Neural cell (in vitro differentiated cells): ENCODE results near the gene PDZRN3. TPM values are rescaled to one million over a fixed set of nuclear protein-coding genes. Genes with fewer than 3 reads are reported as not detected.

Source experiments
- H2AFZ ChIP-seq: fragments of 200-600, 300-800 bp; sonication (generic), shearing (Covaris generic); 2 replicates; pipeline ENCODE4 v1.6.0; 2014; ENCODE audit warnings: low read depth, mild to moderate bottlenecking, antibody characterized with exemption, low read length, moderate library complexity
- H3F3A ChIP-seq: fragments of 200-600 bp; shearing (Covaris generic); 2 replicates; pipeline ENCODE4 v1.6.1; 2016; ENCODE audit warnings: mild to moderate bottlenecking, moderate library complexity, mixed read lengths, antibody characterized with exemption, low read length; ENCODE audit not compliant: insufficient read depth, poor library complexity, severe bottlenecking
- H3K27ac ChIP-seq: fragments of 200-600, 300-800 bp; sonication (generic), shearing (Covaris generic); 2 replicates; pipeline ENCODE4 v1.5.1; 2014; ENCODE audit warnings: mild to moderate bottlenecking, low read length, moderate library complexity
- H3K27me3 ChIP-seq: fragments of 300-800, 200-600 bp; sonication (generic), shearing (Covaris generic); 2 replicates; pipeline ENCODE4 v1.6.0; 2014; ENCODE audit warnings: mild to moderate bottlenecking, low read depth, low read length, moderate library complexity; ENCODE audit not compliant: insufficient read depth
- H3K36me3 ChIP-seq: fragments of 300-800, 200-600 bp; sonication (generic), shearing (Covaris generic); 2 replicates; pipeline ENCODE4 v1.5.1; 2014; ENCODE audit warnings: mild to moderate bottlenecking, antibody characterized with exemption, low read length, moderate library complexity; ENCODE audit not compliant: insufficient read depth
- H3K4me2 ChIP-seq: fragments of 300-800, 200-600 bp; sonication (generic), shearing (Covaris generic); 2 replicates; pipeline ENCODE4 v1.6.0; 2014; ENCODE audit warnings: mild to moderate bottlenecking, low read length
- H3K4me3 ChIP-seq: fragments of 300-800, 200-600 bp; sonication (generic), shearing (Covaris generic); 2 replicates; pipeline ENCODE4 v1.5.1; 2014; ENCODE audit warnings: mild to moderate bottlenecking, low read length, moderate library complexity
- H3K79me2 ChIP-seq: fragments of 200-600 bp; shearing (Covaris generic); replicated peaks from 2 replicates; pipeline ENCODE4 v1.6.0; 2014; ENCODE audit warnings: mild to moderate bottlenecking, low read length, moderate library complexity; ENCODE audit not compliant: insufficient read depth
- H3K9ac ChIP-seq: fragments of 300-800, 200-600 bp; sonication (generic), shearing (Covaris generic); 2 replicates; pipeline ENCODE4 v1.6.1; 2016; ENCODE audit warnings: mild to moderate bottlenecking, low read length, mixed read lengths
- H3K9me2 ChIP-seq: fragments of 200-600 bp; shearing (Covaris generic); 2 replicates; pipeline ENCODE4 v1.6.1; 2016; ENCODE audit warnings: mild to moderate bottlenecking, low read length, mixed read lengths; ENCODE audit not compliant: insufficient read depth
- H3K9me3 ChIP-seq: fragments of 200-600, 300-800 bp; sonication (generic), shearing (Covaris generic); 2 replicates; pipeline ENCODE4 v1.6.1; 2016; ENCODE audit warnings: mild to moderate bottlenecking, mixed run types, low read length, moderate library complexity, mixed read lengths
- H4K20me1 ChIP-seq: fragments of 200-600 bp; shearing (Covaris generic); 2 replicates; pipeline ENCODE4 v1.6.1; 2016; ENCODE audit warnings: mild to moderate bottlenecking, mixed run types; ENCODE audit not compliant: insufficient read depth
- CTCF ChIP-seq: fragments of 450-650 bp; IDR thresholded peaks from 2 replicates; pipeline ENCODE4 v1.5.1; 2014; ENCODE audit warnings: antibody characterized with exemption, mild to moderate bottlenecking, moderate library complexity; ENCODE audit not compliant: poor library complexity, severe bottlenecking
- EP300 ChIP-seq: fragments of 450-650 bp; conservative IDR thresholded peaks from 2 replicates; pipeline ENCODE4 v1.6.1; 2014; ENCODE audit warnings: antibody characterized with exemption, mild to moderate bottlenecking, moderate library complexity; ENCODE audit not compliant: poor library complexity, severe bottlenecking
- EZH2 ChIP-seq: fragments of 200-600, 300-800 bp; shearing (Covaris generic), sonication (generic); IDR thresholded peaks from 2 replicates; pipeline ENCODE4 v1.6.1; 2014; ENCODE audit warnings: antibody characterized with exemption, low read length, borderline replicate concordance, mild to moderate bottlenecking; ENCODE audit not compliant: insufficient read depth, poor library complexity, severe bottlenecking
- MXI1 ChIP-seq: fragments of 450-650 bp; conservative IDR thresholded peaks from 2 replicates; pipeline ENCODE4 v1.6.1; 2014; ENCODE audit warnings: antibody characterized with exemption, mild to moderate bottlenecking; ENCODE audit not compliant: poor library complexity, severe bottlenecking
- POLR2AphosphoS5 ChIP-seq: IDR thresholded peaks from 2 replicates; pipeline ENCODE4 v1.6.1; 2012
- RAD21 ChIP-seq: fragments of 450-650 bp; conservative IDR thresholded peaks from 2 replicates; pipeline ENCODE4 v1.6.1; 2014; ENCODE audit warnings: antibody characterized with exemption, mild to moderate bottlenecking, moderate library complexity
- SMC3 ChIP-seq: fragments of 450-650 bp; conservative IDR thresholded peaks from 2 replicates; pipeline ENCODE4 v1.6.1; 2014; ENCODE audit warnings: antibody characterized with exemption, mild to moderate bottlenecking, moderate library complexity; ENCODE audit not compliant: poor library complexity
- TAF1 ChIP-seq: IDR thresholded peaks from 2 replicates; pipeline ENCODE4 v1.6.1; 2012; ENCODE audit warnings: low read depth
- polyA plus RNA-seq: library from polyadenylated mRNA; depleted of rRNA; stranded (reverse); fragments of >200 nt; gene quantifications from 2 replicates; pipeline ENCODE4 v1.2.3, GENCODE V29; 2014
- TF ChIP-seq, protein P1 (sequence below): IDR thresholded peaks from 2 replicates; pipeline ENCODE4 v1.6.1; 2012; ENCODE audit warnings: borderline replicate concordance

The PDZRN3 gene
- polyA plus RNA-seq, 1 donor from 2014 or later: 1.1 TPM

DNA sequence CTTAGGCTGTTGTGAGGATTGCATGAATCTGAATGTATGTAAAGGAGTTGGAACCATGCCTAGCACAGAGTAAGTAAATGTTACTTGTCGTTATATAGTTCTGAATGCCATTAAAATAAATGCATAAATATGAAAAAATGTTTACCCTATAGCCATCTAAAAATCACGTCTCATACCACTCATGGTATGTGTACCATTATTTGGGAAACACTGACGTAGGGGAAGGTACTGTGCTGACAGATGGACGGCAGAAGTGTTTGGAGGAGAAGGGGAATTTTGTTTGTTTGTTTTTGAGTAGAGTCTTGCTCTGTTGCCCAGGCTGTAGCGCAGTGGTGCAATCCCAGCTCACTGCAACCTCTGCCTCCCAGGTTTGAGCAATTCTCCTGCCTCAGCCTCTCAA, 30.5 kb upstream of the PDZRN3 start:
- Histone ChIP-seq H3K79me2 (no peaks in the 10 kb centered on the region), H2AFZ (no peak overlapping the region), H3K27me3 (no peaks in the 10 kb centered on the region), H4K20me1 (no peaks in the 10 kb centered on the region), H3K4me3 (no peak overlapping the region), H3K9me3 (no peaks in the 10 kb centered on the region), H3K36me3 (no peaks in the 10 kb centered on the region), H3K4me2 (no peak overlapping the region), H3F3A (no peaks in the 10 kb centered on the region), H3K9ac (no peak overlapping the region), H3K9me2 (no peaks in the 10 kb centered on the region), H3K27ac (no peak overlapping the region)
- TF ChIP-seq TAF1: no peak
- TF ChIP-seq POLR2AphosphoS5: no peak
- TF ChIP-seq CTCF: no peak
- TF ChIP-seq MXI1: no peak
- TF ChIP-seq EZH2: no peak
- no peak for TF ChIP-seq EP300
- TF ChIP-seq RAD21: no peak
- TF ChIP-seq SMC3: no peak
- TF ChIP-seq, protein P1, sequence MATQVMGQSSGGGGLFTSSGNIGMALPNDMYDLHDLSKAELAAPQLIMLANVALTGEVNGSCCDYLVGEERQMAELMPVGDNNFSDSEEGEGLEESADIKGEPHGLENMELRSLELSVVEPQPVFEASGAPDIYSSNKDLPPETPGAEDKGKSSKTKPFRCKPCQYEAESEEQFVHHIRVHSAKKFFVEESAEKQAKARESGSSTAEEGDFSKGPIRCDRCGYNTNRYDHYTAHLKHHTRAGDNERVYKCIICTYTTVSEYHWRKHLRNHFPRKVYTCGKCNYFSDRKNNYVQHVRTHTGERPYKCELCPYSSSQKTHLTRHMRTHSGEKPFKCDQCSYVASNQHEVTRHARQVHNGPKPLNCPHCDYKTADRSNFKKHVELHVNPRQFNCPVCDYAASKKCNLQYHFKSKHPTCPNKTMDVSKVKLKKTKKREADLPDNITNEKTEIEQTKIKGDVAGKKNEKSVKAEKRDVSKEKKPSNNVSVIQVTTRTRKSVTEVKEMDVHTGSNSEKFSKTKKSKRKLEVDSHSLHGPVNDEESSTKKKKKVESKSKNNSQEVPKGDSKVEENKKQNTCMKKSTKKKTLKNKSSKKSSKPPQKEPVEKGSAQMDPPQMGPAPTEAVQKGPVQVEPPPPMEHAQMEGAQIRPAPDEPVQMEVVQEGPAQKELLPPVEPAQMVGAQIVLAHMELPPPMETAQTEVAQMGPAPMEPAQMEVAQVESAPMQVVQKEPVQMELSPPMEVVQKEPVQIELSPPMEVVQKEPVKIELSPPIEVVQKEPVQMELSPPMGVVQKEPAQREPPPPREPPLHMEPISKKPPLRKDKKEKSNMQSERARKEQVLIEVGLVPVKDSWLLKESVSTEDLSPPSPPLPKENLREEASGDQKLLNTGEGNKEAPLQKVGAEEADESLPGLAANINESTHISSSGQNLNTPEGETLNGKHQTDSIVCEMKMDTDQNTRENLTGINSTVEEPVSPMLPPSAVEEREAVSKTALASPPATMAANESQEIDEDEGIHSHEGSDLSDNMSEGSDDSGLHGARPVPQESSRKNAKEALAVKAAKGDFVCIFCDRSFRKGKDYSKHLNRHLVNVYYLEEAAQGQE: no peak

- Histone ChIP-seq H4K20me1 (no peaks in the 10 kb centered on the region), H3F3A (no peaks in the 10 kb centered on the region), H3K27ac (no peak overlapping the region), H3K27me3 (no peaks in the 10 kb centered on the region), H3K4me2 (no peak overlapping the region), H3K79me2 (no peaks in the 10 kb centered on the region), H3K9ac (no peak overlapping the region), H3K4me3 (no peak overlapping the region), H2AFZ (no peak overlapping the region), H3K9me2 (no peaks in the 10 kb centered on the region), H3K9me3 (no peaks in the 10 kb centered on the region), H3K36me3 (no peaks in the 10 kb centered on the region)
- TF ChIP-seq TAF1: no peak
- TF ChIP-seq MXI1: no peak
- no peak for TF ChIP-seq EZH2
- TF ChIP-seq CTCF: no peak
- TF ChIP-seq RAD21: no peak
- TF ChIP-seq EP300: no peak
- TF ChIP-seq, protein P1: no peak
- TF ChIP-seq SMC3: no peak
Observed at GRCh38 chr3:73653877-73654276, 29.1 kb upstream of the PDZRN3 start.
